GM19438 (cell line): Measurements from ENCODE around the gene CCDC167.
"Not testable (repeated sequence)": the region's sequence is repeated elsewhere in the genome, so short reads cannot be mapped to it uniquely, and the experiment has no call there.

Source experiments
- ATAC-seq: cut with Tn5 transposase; IDR thresholded peaks from one replicate; pipeline ENCODE4 v1.9.1; 2021; ENCODE audit warnings: low read depth; ENCODE audit not compliant: unreplicated experiment

Gene CCDC167

GRCh38 chr6:37477656-37478435, 21.8 kb downstream of the CCDC167 start:
- no peak for ATAC-seq

- no peak for ATAC-seq
Measured at GRCh38 chr6:37477191-37477590, 22.5 kb downstream of the CCDC167 start.

DNA sequence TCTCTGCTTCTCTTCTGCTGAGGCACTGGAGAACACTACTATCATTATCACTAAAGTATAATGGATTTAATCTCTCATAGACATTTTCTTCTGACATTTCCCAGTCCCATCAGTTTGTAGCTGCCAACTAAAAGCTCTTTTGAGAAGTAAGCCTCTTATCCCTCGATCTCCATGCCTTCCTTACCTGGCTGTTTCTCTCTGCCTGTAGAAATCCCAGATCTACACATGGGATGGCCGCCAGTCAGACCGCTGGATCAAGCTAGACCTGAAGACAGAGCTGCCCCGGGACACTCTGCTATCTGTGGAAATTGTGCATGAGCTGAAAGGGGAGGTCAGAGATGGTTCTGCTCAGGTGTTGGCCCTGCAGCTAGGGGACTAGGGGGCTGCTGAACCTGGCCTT, 25.4 kb downstream of the CCDC167 start:
- ATAC-seq = no peak

GRCh38 chr6:37473364-37474095, 26.2 kb downstream of the CCDC167 start:
- ATAC-seq = no peak

DNA sequence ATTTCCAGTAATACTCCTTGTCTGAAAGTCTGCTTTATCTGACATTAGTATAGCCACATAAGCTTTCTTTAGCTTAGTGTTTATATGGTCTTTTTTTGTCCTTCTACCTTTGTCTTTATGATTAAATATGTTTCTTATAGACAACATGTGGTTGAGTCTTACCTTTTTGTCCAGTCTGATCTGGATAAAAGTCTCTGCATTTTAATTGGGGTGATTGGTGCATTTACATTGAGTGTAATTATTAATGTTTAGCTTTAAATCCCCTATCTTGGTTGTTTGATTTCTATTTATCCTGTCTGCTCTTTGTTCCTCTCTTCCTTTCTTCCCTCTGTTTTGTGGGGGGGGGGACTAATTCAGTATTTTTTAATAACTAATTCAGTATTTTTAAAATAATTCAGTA, 32.0 kb downstream of the CCDC167 start:
- ATAC-seq = no peak

DNA sequence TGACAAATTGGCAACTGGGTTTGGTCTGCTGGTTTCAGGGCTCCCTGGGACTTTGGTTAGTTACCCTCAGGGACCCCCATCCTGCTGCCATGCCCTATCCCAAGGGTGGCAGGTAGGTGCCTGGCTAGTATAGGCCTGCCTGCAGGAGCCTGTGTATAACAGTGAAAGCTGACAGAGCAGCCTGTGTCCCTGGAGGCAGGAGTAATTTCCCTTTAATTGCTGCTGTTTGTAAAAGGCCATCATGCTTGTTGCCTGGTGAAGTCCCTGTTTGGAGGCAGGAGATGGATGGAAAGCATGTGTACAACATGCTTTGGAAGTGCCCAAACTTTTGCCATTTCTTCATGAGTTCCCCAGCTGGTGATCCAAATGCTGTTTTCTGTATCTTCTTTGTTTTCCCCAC, 36.6 kb downstream of the CCDC167 start:
- no peak for ATAC-seq

GRCh38 chr6:37460805-37461204, 38.9 kb downstream of the CCDC167 start:
- ATAC-seq = no peak

- no peak for ATAC-seq
Measured at GRCh38 chr6:37459981-37460800, 39.5 kb downstream of the CCDC167 start.

DNA sequence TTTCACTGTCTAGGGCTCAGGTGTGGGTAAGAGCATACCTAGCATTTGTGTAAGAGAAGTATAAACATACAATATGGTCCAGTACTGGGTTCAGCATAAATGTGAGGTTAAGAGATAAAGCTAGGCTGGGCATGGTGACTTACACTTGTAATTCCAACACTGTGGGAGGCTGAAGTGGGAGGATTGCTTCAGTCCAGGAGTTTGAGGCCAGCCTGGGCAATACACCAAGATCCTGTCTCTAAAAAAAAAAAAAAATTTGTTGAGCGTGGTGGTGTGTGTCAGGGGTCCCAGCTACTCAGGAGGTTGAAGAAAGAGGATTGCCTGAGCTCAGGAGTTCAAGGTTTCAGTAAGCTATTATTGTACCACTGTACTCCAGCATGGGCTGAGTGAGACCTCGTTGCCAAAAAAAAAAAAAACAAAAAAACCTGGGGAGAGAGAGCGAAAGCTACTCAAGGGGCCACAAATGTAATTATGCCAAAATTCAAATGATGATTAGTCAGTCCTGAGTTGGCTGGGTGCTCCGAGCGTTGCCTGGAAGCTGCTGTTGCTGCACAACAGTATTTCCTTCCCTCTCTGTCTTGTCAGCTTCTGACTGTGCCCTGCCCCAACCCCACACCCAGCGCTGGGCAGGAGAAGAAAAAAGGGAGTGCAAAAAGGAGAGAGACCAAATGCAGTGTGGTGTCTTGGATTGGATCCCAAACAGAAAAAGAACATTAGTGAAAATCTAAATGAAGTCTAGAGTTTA, 42.7 kb downstream of the CCDC167 start:
- ATAC-seq = no peak

DNA sequence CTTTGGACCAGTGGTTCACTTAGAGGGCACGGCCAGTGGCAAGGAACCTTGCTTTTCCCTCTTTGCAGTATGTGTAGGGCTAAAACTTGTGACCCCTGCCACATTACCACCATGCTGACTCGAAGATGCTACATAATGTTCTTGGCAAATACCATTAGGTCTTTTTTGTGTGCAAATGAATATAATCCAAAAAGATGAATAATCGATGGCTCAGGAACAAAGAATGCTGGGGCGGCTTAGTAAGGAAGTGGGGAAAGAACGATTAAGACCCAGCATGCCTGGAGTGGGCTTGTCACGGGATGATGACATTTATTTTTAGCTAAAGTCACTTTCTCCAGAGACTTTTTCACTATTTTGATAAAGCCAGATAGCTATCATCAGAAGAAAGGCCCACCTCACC, 43.6 kb downstream of the CCDC167 start:
- no peak for ATAC-seq

- no peak for ATAC-seq
Measured at GRCh38 chr6:37454420-37455140, 45.1 kb downstream of the CCDC167 start.

DNA sequence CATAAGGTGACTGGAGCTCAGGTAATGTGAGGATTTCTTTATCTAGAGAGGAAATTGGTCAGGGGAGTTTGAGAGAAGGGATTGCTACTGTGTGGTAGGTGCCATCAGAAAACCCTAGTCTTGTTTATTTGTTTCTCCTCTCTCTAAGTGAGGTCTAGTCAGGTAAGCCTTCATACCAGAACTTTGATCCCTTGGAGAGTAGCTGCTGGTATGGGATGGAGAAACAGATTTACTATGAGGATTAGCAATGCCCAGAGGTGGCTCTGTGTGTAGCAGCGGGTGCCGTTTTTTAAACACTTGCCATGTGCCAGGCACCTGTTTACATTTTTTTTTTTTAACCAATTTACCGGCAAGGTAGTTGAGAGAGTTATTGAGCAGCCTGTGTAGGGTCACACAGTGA, 47.2 kb downstream of the CCDC167 start:
- ATAC-seq = no peak

GRCh38 chr6:37451441-37452193, 48.1 kb downstream of the CCDC167 start:
- no peak for ATAC-seq

GRCh38 chr6:37449984-37450383, 49.7 kb downstream of the CCDC167 start:
- ATAC-seq = no peak

DNA sequence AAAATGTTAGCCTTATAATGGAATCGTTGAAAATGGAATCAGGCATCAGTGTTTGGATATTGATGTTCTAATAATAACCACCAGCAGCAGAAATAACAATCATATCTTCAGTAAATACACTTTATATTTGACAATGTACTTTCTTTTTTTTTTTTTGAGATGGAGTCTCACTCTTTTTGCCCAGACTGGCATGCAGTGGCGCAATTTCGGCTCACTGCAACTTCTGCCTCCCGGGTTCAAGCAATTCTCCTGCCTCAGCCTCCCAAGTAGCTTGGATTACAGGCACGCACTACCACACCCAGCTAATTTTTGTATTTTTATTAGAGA, 56.5 kb downstream of the CCDC167 start:
- ATAC-seq = not testable (repeated sequence)

- ATAC-seq = no peak
Measured at GRCh38 chr6:37442416-37443215, 57.1 kb downstream of the CCDC167 start.

DNA sequence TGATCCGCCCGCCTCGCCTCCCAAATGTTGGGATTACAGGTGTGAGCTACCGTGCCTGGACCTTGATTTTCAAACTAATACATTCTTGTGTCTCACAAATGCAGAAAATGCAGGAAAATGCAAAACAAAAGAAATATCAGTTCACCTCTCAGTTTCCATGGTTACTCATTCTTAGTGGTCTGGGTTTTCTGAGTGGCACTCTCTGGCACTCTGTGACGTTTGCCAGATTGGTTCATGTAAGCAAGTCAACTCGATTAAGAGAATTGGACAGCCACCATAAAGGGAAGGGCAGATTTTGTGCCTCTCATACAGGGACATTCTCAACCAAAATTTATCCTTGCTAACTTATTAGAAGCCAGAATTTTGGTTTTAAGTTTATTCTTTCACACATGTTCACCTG, 58.0 kb downstream of the CCDC167 start:
- ATAC-seq = no peak

DNA sequence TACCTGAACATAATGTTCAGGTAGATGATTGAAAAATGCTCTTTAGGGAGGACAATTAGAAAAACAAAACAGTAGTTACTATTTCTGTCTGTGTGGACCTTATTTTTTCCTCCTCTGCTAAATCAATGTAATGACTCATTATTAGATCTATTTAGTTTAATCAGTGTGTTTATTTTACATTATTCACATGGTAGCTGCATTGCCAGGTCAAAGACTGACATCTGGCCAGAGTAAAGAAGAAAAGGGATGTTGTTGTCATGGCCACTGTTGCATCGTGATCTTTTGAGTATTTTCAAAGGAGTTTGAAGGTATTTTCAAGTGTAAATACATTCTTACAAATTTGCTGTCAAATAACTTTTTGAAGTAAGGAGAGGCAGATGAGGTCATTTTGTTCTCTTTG, 60.8 kb downstream of the CCDC167 start:
- ATAC-seq = no peak

DNA sequence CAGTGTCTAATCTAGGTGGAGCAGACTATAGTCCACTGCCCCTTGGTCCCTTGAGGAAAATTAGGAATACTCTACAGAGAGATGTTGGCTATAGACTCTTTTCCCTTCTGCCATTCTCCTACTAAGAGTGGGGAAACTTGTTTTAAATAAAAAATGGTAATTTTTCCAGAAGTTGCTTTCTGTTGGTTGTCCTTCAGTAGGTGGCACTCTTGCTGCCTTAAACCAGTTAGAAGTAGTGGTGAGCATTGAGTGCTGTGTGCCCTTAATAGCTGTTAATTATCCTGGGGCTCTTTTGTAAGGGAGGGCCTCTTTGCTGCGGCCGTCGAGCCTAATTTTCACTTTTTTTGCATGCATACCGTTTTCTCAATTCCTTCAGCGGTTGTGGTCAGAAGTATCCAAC, 63.9 kb downstream of the CCDC167 start:
- no peak for ATAC-seq
